ENCODE results near the gene FAIM2. TPM values are rescaled to one million over a fixed set of nuclear protein-coding genes. Genes with fewer than 3 reads are reported as not detected.

Gene FAIM2
- total and polyA plus RNA-seq, 9 of the 15 experiments (the other 6 are each of a cell fraction or from before 2014, with no cell fraction given) = 0.01 to 0.10 TPM; not detected in 7

- in situ Hi-C loops (cut with MboI) = no loop called here
- ChIA-PET CTCF (ENCODE audit: low intra/inter-chr PET ratio) (interaction anchor here (0.6 kb wide), 1 partner anchor 113 kb away, joined by 3 read pairs; no protein-coding TSS in a partner anchor), POLR2A (interaction anchor here (0.6 kb wide), 1 partner anchor 12 kb away, joined by 4 read pairs; no protein-coding TSS in a partner anchor)
- no peak for ATAC-seq
- no peak overlapping the region for H2AFZ ChIP-seq (ENCODE audit: low read depth, low read length)
- peaks cover 4 to 19% of the 10 kb centered on the region in 2 experiments; a peak in 3 of 5 replicates for H3K27me3 ChIP-seq (ENCODE audit: control insufficient read depth in 2 of 2, insufficient read depth in 2 of 2, low read length in 2 of 2)
- H3K4me1 ChIP-seq (replicated peaks in 1 of 2; ENCODE audit: control insufficient read depth in 2 of 2, insufficient read depth in 2 of 2, low read length in 2 of 2) = peaks cover 23 to 26% of the 10 kb centered on the region in 2 experiments
- intact Hi-C loops (cut with micrococcal nuclease) = no loop called here
- H3K79me2 ChIP-seq (ENCODE audit: control insufficient read depth, insufficient read depth, low read length) = no peaks in the 10 kb centered on the region
- H3K36me3 ChIP-seq (ENCODE audit: control insufficient read depth, insufficient read depth, low read length) = no peaks in the 10 kb centered on the region
- BruUV-seq (replicated peaks) = no TSS peak
- H3K4me3 ChIP-seq = no peak overlapping the region
- no peak overlapping the region for H3K27ac ChIP-seq (ENCODE audit: extremely low read depth, low read depth, low read length)
- FAIRE-seq = no peak
- WGBS (ENCODE audit: insufficient coverage, low coverage, missing lambda C conversion rate) = 27% methylated on average over 17 of the region's 17 CpGs
- no peak overlapping the region; a peak in 1 of 4 replicates for H3K9ac ChIP-seq (ENCODE audit: insufficient read depth in 1 of 2, low read depth in 2 of 2, low read length in 2 of 2)
- no peaks in the 10 kb centered on the region for H4K20me1 ChIP-seq (replicated peaks; ENCODE audit: control insufficient read depth, insufficient read depth, low read length)
- no peaks in the 10 kb centered on the region for H3K9me1 ChIP-seq (ENCODE audit: control insufficient read depth, insufficient read depth, low read length)
- no peaks in the 10 kb centered on the region for H3K9me3 ChIP-seq (replicated peaks; ENCODE audit: control insufficient read depth, insufficient read depth, low read depth, low read length)
- DNase-seq (ENCODE audit: extremely low read depth in 1 of 4, low spot score in 3 of 4) = no peak
- H3K4me2 ChIP-seq (ENCODE audit: insufficient read depth, low read length) = no peak overlapping the region
- no peak for TF ChIP-seq SAFB2 (IDR thresholded peaks at IDR 0.05; ENCODE audit: borderline replicate concordance, low read depth, low read length, severe bottlenecking)
- no peak for TF ChIP-seq POLR2AphosphoS5 (IDR thresholded peaks at IDR 0.05; ENCODE audit: control insufficient read depth, insufficient read depth, low read depth, low read length)
- TF ChIP-seq TRIM28 (IDR thresholded peaks at IDR 0.05) = no peak
- TF ChIP-seq ZNF780A (CRISPR knock-in tag; IDR thresholded peaks at IDR 0.05) = no peak
- TF ChIP-seq TSHZ1 (CRISPR knock-in tag; IDR thresholded peaks at IDR 0.05) = no peak
- TF ChIP-seq TEAD2 (tag; IDR thresholded peaks at IDR 0.05) = no peak
Measured at GRCh38 chr12:49863946-49864797, 39.5 kb downstream of the FAIM2 start.
